ENCODE results near the gene ZNF19.

DNA sequence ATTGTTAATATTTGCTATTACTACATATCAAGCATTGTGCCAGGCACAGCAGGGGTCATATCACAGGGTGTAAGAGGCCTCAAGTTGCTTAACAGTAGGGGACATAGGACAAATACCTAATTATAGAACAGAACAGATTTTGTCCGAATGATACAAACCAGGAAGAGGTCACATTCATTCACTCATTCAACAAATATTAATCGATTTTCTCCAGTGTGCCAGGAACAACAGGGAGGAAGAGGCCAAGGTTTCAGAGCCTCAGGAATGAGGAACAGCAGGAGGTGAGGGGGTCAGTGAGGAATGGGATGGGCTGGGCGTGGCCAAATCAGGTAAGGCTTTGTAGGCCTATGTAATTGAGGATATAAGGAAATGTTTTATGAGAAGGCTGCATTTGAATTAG is 25.9 kb upstream of the ZNF19 start:
- TF ChIP-seq, protein P1, sequence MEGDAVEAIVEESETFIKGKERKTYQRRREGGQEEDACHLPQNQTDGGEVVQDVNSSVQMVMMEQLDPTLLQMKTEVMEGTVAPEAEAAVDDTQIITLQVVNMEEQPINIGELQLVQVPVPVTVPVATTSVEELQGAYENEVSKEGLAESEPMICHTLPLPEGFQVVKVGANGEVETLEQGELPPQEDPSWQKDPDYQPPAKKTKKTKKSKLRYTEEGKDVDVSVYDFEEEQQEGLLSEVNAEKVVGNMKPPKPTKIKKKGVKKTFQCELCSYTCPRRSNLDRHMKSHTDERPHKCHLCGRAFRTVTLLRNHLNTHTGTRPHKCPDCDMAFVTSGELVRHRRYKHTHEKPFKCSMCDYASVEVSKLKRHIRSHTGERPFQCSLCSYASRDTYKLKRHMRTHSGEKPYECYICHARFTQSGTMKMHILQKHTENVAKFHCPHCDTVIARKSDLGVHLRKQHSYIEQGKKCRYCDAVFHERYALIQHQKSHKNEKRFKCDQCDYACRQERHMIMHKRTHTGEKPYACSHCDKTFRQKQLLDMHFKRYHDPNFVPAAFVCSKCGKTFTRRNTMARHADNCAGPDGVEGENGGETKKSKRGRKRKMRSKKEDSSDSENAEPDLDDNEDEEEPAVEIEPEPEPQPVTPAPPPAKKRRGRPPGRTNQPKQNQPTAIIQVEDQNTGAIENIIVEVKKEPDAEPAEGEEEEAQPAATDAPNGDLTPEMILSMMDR (conservative IDR thresholded peaks at IDR 0.05 in 1 of 2, IDR thresholded peaks at IDR 0.05 in 1 of 2; ENCODE audit: extremely low read depth in 1 of 2, insufficient read depth in 1 of 2, low read depth in 1 of 2, low read length in 2 of 2): no peak
- TF ChIP-seq EZH2 (IDR thresholded peaks at IDR 0.05; ENCODE audit: borderline replicate concordance, low read length): no peak

Data from mammary epithelial cell (primary cell).